Astrocyte (in vitro differentiated cells and primary cell): ENCODE data around the gene FAM83F. TPM values are rescaled to one million over a fixed set of nuclear protein-coding genes. Genes with fewer than 3 reads are reported as not detected.

Experiments used
- DNase-seq: peaks from one replicate; pipeline ENCODE4 v3.0.0-alpha.2; 2010; ENCODE audit warnings: low read depth
- FAIRE-seq: peaks from 2 replicates; lab custom pipeline; 2011; peaks lifted over from hg19 to GRCh38; lab: Jason Lieb, UNC
- H2AFZ ChIP-seq: 2 replicates; pipeline ENCODE4 v1.6.0; 2012; ENCODE audit warnings: low read depth, low read length, inconsistent platforms
- H3K27ac ChIP-seq: 2 replicates; pipeline ENCODE4 v1.5.1; 2011; ENCODE audit warnings: low read depth, low read length, inconsistent platforms
- H3K27me3 ChIP-seq: 2 replicates; pipeline ENCODE4 v1.6.0; 2011; ENCODE audit warnings: low read length, inconsistent platforms; ENCODE audit not compliant: insufficient read depth
- H3K36me3 ChIP-seq: 2 replicates; pipeline ENCODE4 v1.5.1; 2011; ENCODE audit warnings: low read length, inconsistent platforms; ENCODE audit not compliant: insufficient read depth
- H3K4me1 ChIP-seq: 2 replicates; pipeline ENCODE4 v1.5.1; 2011; ENCODE audit warnings: low read length, inconsistent platforms; ENCODE audit not compliant: insufficient read depth
- H3K4me2 ChIP-seq: 2 replicates; pipeline ENCODE4 v1.6.0; 2012; ENCODE audit warnings: low read length, inconsistent platforms
- H3K4me3 ChIP-seq: 2 replicates; pipeline ENCODE4 v1.5.1; 2011; ENCODE audit warnings: low read depth, mild to moderate bottlenecking, low read length, inconsistent platforms; ENCODE audit not compliant: insufficient read depth
- H3K79me2 ChIP-seq: 2 replicates; pipeline ENCODE4 v1.6.0; 2012; ENCODE audit warnings: mild to moderate bottlenecking, low read length, inconsistent platforms; ENCODE audit not compliant: insufficient read depth
- H3K9ac ChIP-seq: 2 replicates; pipeline ENCODE4 v1.6.0; 2012; ENCODE audit warnings: mild to moderate bottlenecking, low read length, inconsistent platforms
- H3K9me3 ChIP-seq: 2 replicates; pipeline ENCODE4 v1.5.1; 2012; ENCODE audit warnings: low read depth, mild to moderate bottlenecking, low read length, inconsistent platforms; ENCODE audit not compliant: insufficient read depth
- H4K20me1 ChIP-seq: 2 replicates; pipeline ENCODE4 v1.6.0; 2012; ENCODE audit warnings: low read length, inconsistent platforms; ENCODE audit not compliant: insufficient read depth
- H3K27ac Mint-ChIP-seq: one replicate; pipeline ENCODE4 v1.8.0; 2021; ENCODE audit warnings: mild to moderate bottlenecking, mixed read lengths; ENCODE audit not compliant: unreplicated experiment
- H3K27me3 Mint-ChIP-seq: one replicate; pipeline ENCODE4 v1.8.0; 2021; ENCODE audit warnings: low read depth, mixed read lengths; ENCODE audit not compliant: unreplicated experiment
- H3K36me3 Mint-ChIP-seq: one replicate; pipeline ENCODE4 v1.8.0; 2021; ENCODE audit warnings: low read depth, mixed read lengths; ENCODE audit not compliant: unreplicated experiment
- H3K4me1 Mint-ChIP-seq: one replicate; pipeline ENCODE4 v1.8.0; 2021; ENCODE audit warnings: low read depth, mixed read lengths; ENCODE audit not compliant: unreplicated experiment
- H3K4me3 Mint-ChIP-seq: one replicate; pipeline ENCODE4 v1.8.0; 2021; ENCODE audit warnings: mild to moderate bottlenecking, moderate library complexity, mixed read lengths; ENCODE audit not compliant: unreplicated experiment
- H3K9me3 Mint-ChIP-seq: one replicate; pipeline ENCODE4 v1.8.0; 2021; ENCODE audit warnings: mild to moderate bottlenecking, mixed read lengths; ENCODE audit not compliant: unreplicated experiment
- CTCF ChIP-seq: IDR thresholded peaks from 2 replicates; pipeline ENCODE4 v1.5.1; 2011; ENCODE audit warnings: low read depth, mild to moderate bottlenecking, inconsistent platforms, low read length, moderate library complexity; ENCODE audit not compliant: insufficient read depth
- EZH2 ChIP-seq: IDR thresholded peaks from 2 replicates; pipeline ENCODE4 v1.6.1; 2012; ENCODE audit warnings: mild to moderate bottlenecking, low read length, inconsistent platforms; ENCODE audit not compliant: insufficient read depth
- total RNA-seq: library from RNA; stranded (reverse); gene quantifications from 2 replicates; pipeline ENCODE4 v1.2.1, GENCODE V29; 2021

FAM83F gene
- total RNA-seq, 1 donor from 2014 or later = 0.79 TPM

- Mint-ChIP-seq H3K27ac (no peak overlapping the region), H3K4me1 (peaks cover 3% of the 10 kb centered on the region), H3K36me3 (peaks cover 2% of the 10 kb centered on the region), H3K9me3 (peaks cover 3% of the 10 kb centered on the region), H3K4me3 (no peak overlapping the region), H3K27me3 (peaks cover 56% of the 10 kb centered on the region)
- Histone ChIP-seq H3K36me3 (no peaks in the 10 kb centered on the region), H3K27ac (no peak overlapping the region), H3K4me3 (no peak overlapping the region), H3K27me3 (peaks cover 13% of the 10 kb centered on the region), H3K9me3 (no peaks in the 10 kb centered on the region), H3K4me1 (no peaks in the 10 kb centered on the region), H2AFZ (no peak overlapping the region), H4K20me1 (no peaks in the 10 kb centered on the region), H3K4me2 (no peak overlapping the region), H3K9ac (no peak overlapping the region), H3K79me2 (no peaks in the 10 kb centered on the region)
- DNase-seq (peak; percentile 57), FAIRE-seq (no peak)
- TF ChIP-seq EZH2 (no peak), CTCF (no peak)
Observed at GRCh38 chr22:39984006-39984405, 10.7 kb upstream of the FAM83F start.

GRCh38 chr22:39984746-39985145 lies 10.0 kb upstream of the FAM83F start:
- DNase-seq = no peak
- H3K4me3 Mint-ChIP-seq = no peak overlapping the region
- no peaks in the 10 kb centered on the region for H3K36me3 Mint-ChIP-seq
- H3K4me3 ChIP-seq = no peak overlapping the region
- H3K9ac ChIP-seq = no peak overlapping the region
- no peak overlapping the region for H2AFZ ChIP-seq
- H3K27me3 ChIP-seq = peaks cover 13% of the 10 kb centered on the region
- no peak for FAIRE-seq
- no peaks in the 10 kb centered on the region for H3K9me3 ChIP-seq
- no peaks in the 10 kb centered on the region for H3K36me3 ChIP-seq
- peaks cover 3% of the 10 kb centered on the region for H3K9me3 Mint-ChIP-seq
- H3K4me1 Mint-ChIP-seq = peaks cover 3% of the 10 kb centered on the region
- H3K79me2 ChIP-seq = no peaks in the 10 kb centered on the region
- H3K27ac Mint-ChIP-seq = no peak overlapping the region
- H4K20me1 ChIP-seq = no peaks in the 10 kb centered on the region
- TF ChIP-seq CTCF = no peak
- H3K27ac ChIP-seq = no peak overlapping the region
- H3K27me3 Mint-ChIP-seq = peaks cover 58% of the 10 kb centered on the region
- no peak overlapping the region for H3K4me2 ChIP-seq
- H3K4me1 ChIP-seq = no peaks in the 10 kb centered on the region

GRCh38 chr22:39985383-39986035 lies 9.2 kb upstream of the FAM83F start:
- Mint-ChIP-seq H3K4me3 (no peak overlapping the region), H3K27me3 (peaks cover 52% of the 10 kb centered on the region), H3K36me3 (no peaks in the 10 kb centered on the region), H3K4me1 (peaks cover 3% of the 10 kb centered on the region), H3K27ac (no peak overlapping the region), H3K9me3 (peaks cover 3% of the 10 kb centered on the region)
- Histone ChIP-seq H3K4me1 (no peaks in the 10 kb centered on the region), H2AFZ (no peak overlapping the region), H3K79me2 (no peaks in the 10 kb centered on the region), H3K4me2 (no peak overlapping the region), H3K4me3 (no peak overlapping the region), H3K9ac (no peak overlapping the region), H3K27ac (no peak overlapping the region), H3K36me3 (no peaks in the 10 kb centered on the region), H3K27me3 (peaks cover 8% of the 10 kb centered on the region), H3K9me3 (no peaks in the 10 kb centered on the region), H4K20me1 (no peaks in the 10 kb centered on the region)
- DNase-seq (no peak), FAIRE-seq (no peak)
- TF ChIP-seq CTCF (no peak), EZH2 (no peak)
